IPS-18a (cell line): ENCODE results near the gene AGFG2.
A peak's percentile ranks its signal among the peaks of the same experiment; 100 is the strongest.
"Not testable (repeated sequence)": the region's sequence is repeated elsewhere in the genome, so short reads cannot be mapped to it uniquely, and the experiment has no call there.

Source experiments
- H3K27ac ChIP-seq: one replicate; pipeline ENCODE4 v1.5.1; 2013; ENCODE audit warnings: low read length
- H3K27me3 ChIP-seq: one replicate; pipeline ENCODE4 v1.6.1; 2013; ENCODE audit warnings: mild to moderate bottlenecking, low read length; ENCODE audit not compliant: control insufficient read depth, insufficient read depth
- H3K36me3 ChIP-seq: one replicate; pipeline ENCODE4 v1.6.1; 2013; ENCODE audit warnings: low read depth, low read length; ENCODE audit not compliant: control insufficient read depth
- H3K4me1 ChIP-seq: one replicate; pipeline ENCODE4 v1.6.1; 2013; ENCODE audit warnings: low read depth, low read length; ENCODE audit not compliant: control insufficient read depth
- H3K4me3 ChIP-seq: one replicate; pipeline ENCODE4 v1.5.1; 2013; ENCODE audit warnings: low read length
- H3K9ac ChIP-seq: one replicate; pipeline ENCODE4 v1.6.1; 2013; ENCODE audit warnings: mild to moderate bottlenecking, low read length, moderate library complexity
- H3K9me3 ChIP-seq: one replicate; pipeline ENCODE4 v1.6.1; 2013; ENCODE audit warnings: low read depth, low read length; ENCODE audit not compliant: control insufficient read depth

The AGFG2 gene

DNA sequence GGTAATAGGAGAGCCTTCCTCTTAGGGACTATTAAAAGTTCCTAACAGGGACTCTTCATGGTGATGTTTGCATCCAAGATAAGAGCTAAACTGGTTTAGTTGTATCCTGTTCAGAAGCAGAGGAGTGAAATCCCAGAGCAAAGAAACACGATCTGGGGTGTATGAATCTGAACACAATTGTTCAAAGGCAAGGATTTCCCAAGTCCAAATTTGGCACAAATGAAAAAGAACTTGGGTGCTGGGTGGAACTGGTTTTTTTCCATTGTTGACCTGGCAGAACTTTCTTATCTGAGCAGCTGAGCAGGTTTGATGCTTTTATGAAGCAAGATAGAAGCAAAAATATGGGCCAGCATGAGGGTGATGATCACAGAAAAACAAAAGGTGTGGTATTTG is 6.0 kb downstream of the AGFG2 start:
- peaks cover 42% of the 10 kb centered on the region for H3K4me1 ChIP-seq
- H3K27ac ChIP-seq: peak overlapping the region; percentile 19
- H3K4me3 ChIP-seq: no peak overlapping the region
- H3K27me3 ChIP-seq: peaks cover 11% of the 10 kb centered on the region
- H3K9ac ChIP-seq: no peak overlapping the region
- no peaks in the 10 kb centered on the region for H3K9me3 ChIP-seq
- no peaks in the 10 kb centered on the region for H3K36me3 ChIP-seq

DNA sequence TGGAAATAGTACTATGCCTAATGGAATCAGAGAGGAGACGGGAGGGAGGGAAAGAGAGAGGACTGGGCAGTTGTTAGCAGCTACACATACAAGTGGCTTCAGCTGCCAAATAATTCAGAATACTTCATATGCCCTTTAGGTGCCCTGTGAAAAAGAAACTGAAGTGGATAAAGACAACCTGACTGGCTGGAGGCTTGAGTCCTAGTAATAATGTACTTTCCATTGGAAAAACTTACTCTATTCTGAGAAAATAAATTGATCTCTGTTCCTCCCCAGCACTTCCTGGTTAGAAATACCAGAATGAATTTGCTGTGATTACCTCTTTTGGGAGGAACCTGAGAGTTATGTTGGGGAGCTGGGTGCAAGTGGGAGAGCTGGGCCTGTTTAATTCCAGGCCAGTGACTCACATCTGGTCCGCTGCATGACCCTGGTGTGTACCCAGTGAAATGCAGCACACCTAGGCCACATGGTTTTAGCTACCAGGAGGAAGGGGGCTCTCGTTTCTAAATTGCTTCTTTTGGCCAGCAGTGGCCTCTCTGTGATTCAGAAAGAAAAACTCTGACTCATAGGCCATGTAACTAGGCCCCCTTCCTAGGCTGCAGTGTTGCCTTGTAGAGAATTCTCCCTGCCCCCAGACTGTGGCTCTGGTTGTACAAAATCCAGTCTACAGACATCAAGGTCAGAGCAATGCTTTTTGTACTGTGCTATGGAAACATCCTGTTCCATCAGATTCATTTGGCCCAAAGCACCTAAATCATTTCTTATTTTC is 6.5 kb downstream of the AGFG2 start:
- Histone ChIP-seq H3K36me3 (peaks cover 3% of the 10 kb centered on the region), H3K27ac (peak overlapping the region; percentile 19), H3K27me3 (peaks cover 5% of the 10 kb centered on the region), H3K4me3 (no peak overlapping the region), H3K9ac (peak overlapping the region; percentile 19), H3K9me3 (no peaks in the 10 kb centered on the region), H3K4me1 (peaks cover 38% of the 10 kb centered on the region)

DNA sequence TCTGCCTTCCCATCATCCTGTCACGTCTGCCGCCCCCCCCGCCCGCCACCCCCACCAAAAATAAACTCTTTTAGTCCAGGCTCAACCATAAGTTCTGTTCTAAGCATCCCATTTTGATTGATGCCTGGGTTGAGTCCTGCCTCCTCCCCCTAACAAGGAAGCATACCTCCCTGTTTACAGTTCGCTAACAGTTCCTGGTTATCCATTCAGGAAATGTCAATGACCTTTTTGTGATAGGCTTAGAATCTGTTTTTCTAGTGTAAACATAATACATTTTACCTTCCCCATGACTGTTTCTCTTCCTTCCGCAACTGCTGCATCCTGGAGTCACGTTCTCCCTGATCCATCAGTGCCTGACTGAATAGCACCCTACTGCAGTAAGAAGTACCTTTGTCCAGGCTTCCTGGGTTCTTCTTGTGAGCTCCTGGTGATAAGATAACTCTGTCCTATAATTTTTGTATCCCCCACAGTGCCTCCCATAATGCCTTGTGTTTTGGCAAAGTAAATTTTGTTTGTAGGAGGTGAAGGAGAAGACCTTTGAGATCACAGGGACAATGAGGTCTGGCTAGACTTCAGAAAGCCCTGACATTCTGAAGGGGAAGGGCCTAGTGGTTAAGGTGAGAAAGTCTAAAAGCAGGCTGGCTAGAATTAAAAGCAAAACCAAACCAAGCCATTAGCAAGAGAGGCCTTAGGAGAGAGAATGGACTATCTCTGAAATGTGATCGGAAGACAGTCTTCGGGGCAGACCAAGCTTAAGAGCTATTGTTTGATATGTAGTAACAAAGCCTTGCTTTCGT is 7.3 kb downstream of the AGFG2 start:
- peaks cover 38% of the 10 kb centered on the region for H3K4me1 ChIP-seq
- H3K9me3 ChIP-seq: no peaks in the 10 kb centered on the region
- H3K4me3 ChIP-seq: no peak overlapping the region
- peaks cover 4% of the 10 kb centered on the region for H3K36me3 ChIP-seq
- H3K27me3 ChIP-seq: no peaks in the 10 kb centered on the region
- peak overlapping the region; percentile 19 for H3K9ac ChIP-seq
- H3K27ac ChIP-seq: no peak overlapping the region

DNA sequence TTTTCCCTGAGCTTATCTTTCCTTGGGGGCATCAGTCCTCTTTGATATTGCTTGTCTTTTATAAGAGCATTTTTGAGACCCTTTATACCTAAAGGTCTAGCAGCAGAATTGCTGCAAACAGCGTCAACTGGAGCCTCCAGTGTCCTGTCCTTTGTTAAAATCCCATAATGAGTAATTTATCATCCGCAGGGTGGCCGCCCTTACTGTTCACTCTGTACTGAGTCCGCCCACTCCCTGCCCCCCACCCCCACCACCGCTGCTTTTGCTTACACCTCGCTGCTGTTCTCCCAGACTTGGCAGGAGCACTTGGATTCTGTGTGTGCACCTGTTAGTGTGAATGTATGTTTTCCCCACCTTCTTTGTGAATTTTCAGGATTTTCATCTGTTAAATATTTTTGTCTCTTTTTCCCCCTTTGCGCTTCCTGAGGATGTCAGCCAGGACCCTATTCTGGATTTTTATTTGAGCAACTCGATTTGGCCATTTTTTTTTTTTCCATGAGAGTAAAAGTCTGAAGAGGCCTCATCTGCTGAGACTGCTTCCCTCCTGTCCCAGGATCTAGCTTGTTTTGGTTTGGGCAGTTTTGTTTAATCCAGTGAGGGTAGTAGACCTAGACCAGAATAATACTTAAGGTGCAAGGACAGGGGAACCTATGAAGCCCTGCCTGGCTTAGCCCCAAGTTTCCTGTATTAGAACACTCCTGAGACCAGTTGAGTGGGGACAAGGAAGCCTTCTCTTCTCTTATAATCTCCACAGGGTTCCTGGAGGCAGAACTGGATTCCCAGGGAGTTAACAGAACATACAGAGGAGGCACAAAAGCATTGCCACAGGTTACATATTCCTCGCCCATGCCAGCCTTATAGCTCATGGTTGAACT is 8.2 kb downstream of the AGFG2 start:
- Histone ChIP-seq H3K27me3 (no peaks in the 10 kb centered on the region), H3K4me3 (no peak overlapping the region), H3K27ac (no peak overlapping the region), H3K9me3 (no peaks in the 10 kb centered on the region), H3K4me1 (peaks cover 32% of the 10 kb centered on the region), H3K9ac (no peak overlapping the region), H3K36me3 (peaks cover 4% of the 10 kb centered on the region)

DNA sequence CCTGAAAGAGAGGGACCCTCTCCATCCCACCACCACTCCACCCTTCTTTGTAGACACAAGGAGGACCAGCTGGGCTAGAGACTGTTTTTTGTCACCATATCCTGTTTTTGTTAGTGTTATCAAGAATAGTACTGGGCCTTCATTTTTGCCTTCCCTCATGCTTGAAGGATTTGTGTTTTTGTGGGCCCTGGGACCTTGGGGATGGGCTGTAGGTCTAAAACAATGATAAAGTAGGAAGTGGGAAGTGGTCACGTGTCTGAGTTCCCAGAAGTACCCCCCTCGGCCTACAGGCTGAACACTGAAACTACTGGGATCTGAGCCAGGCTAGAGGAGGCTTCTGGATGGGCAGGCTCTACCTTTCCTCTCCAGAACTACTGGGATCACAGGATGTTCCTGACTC is 8.9 kb downstream of the AGFG2 start:
- peaks cover 32% of the 10 kb centered on the region for H3K4me1 ChIP-seq
- H3K36me3 ChIP-seq: peaks cover 7% of the 10 kb centered on the region
- no peaks in the 10 kb centered on the region for H3K27me3 ChIP-seq
- H3K4me3 ChIP-seq: no peak overlapping the region
- H3K9ac ChIP-seq: no peak overlapping the region
- no peaks in the 10 kb centered on the region for H3K9me3 ChIP-seq
- no peak overlapping the region for H3K27ac ChIP-seq

DNA sequence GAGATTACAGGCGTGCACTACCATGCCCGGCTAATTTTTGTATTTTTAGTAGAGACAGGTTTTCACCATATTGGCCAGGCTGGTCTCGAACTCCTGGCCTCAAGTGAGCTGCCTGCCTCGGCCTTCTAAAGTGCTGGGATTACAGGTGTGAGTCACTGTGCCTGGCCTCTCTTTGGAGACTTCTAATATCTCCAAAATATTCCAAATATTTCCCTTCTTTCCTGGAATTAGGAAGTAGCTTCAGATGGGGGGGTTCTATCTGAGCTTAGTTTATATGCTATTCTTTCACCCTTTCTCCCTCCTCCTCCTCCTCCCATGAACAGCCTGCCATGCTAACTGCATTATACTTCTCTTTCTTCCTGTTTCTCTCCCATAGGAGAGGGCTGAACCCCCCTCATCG is 9.4 kb downstream of the AGFG2 start:
- not testable (repeated sequence) for H3K9me3 ChIP-seq, H3K36me3 ChIP-seq, H3K4me3 ChIP-seq, H3K27me3 ChIP-seq, H3K9ac ChIP-seq, H3K27ac ChIP-seq
- H3K4me1 ChIP-seq: peaks cover 29% of the 10 kb centered on the region

DNA sequence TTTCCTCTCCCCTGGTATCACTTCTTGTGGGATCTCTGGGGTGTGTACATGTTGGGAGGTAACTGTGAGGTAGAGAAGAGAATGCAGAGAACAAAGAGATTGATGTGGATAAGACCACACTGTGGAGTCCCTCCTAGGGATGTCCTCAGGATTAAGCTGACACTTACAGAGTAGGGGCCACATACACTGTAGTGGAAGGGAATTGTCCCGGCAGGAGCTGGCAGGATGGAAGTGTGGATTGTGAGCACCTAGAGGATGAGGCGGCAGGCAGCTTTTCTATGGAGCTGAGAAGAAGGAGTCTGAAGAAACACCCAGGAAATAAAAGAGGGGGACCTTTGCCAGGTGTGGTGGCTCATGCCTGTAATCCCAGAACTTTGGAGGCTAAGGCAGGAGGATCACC is 13.5 kb downstream of the AGFG2 start:
- H3K9ac ChIP-seq: no peak overlapping the region
- H3K27ac ChIP-seq: no peak overlapping the region
- no peaks in the 10 kb centered on the region for H3K9me3 ChIP-seq
- H3K4me1 ChIP-seq: no peaks in the 10 kb centered on the region
- H3K27me3 ChIP-seq: no peaks in the 10 kb centered on the region
- H3K36me3 ChIP-seq: peaks cover 31% of the 10 kb centered on the region
- H3K4me3 ChIP-seq: no peak overlapping the region

DNA sequence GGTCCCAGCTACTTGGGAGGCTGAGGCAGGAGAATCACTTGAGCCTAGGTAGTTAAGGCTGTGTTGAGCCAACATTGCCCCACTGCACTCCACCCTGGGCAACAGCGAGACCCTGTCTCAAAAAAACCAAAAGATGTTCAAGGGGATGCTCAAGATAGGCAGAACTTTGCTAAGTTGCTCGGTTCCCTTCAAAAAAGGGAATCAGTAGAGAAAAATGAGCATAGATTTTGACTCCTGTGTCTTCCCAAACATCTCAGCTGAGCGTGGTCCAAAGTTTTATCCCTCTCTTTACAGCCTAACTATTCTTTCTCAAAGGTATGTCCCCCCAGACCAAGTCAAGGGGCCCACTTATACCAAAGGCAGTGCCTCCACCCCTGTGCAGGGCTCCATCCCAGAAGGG is 14.0 kb downstream of the AGFG2 start:
- Histone ChIP-seq H3K4me1 (no peaks in the 10 kb centered on the region), H3K4me3 (no peak overlapping the region), H3K36me3 (peaks cover 31% of the 10 kb centered on the region), H3K27me3 (no peaks in the 10 kb centered on the region), H3K9me3 (no peaks in the 10 kb centered on the region), H3K9ac (no peak overlapping the region), H3K27ac (no peak overlapping the region)

DNA sequence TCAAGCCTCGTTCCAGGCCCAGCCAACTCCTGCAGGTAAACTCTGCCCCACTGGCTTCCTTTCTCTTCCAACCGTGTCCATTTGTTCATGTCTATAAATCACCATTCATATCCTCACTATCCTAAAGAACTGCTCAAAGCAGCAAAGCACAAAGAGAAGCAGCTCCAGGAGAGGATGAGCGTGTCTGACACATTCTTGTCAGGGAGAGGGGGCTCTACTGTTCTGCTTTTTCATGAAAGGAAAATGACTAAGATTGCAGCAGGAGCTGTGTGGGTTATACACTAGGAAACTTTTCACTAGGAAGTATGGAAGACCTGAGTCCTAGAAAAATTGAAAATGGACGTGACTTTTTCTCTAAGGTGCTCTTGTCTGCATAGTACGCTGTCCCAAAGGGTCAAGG is 16.7 kb downstream of the AGFG2 start:
- no peaks in the 10 kb centered on the region for H3K9me3 ChIP-seq
- H3K4me1 ChIP-seq: no peaks in the 10 kb centered on the region
- H3K27ac ChIP-seq: no peak overlapping the region
- H3K4me3 ChIP-seq: no peak overlapping the region
- peaks cover 26% of the 10 kb centered on the region for H3K36me3 ChIP-seq
- no peak overlapping the region for H3K9ac ChIP-seq
- no peaks in the 10 kb centered on the region for H3K27me3 ChIP-seq

DNA sequence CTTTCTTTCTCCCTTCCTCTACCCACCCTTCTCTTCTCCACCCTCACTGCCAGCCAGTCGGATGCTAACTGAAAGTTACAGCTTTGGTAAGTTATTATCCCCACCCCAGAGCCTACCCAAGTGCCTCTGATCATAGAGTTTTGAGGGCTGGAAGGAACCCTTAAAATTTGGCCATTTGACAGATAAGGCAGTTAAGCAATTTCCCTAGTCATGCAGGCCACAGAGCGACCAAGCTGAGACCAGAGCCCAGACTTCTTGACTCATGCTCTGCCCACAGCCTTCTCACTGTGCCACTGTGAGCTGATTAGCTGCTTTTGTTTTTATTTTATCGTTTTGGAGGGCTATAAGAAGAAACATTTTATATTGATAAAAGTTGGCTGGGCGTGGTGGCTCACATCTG is 17.5 kb downstream of the AGFG2 start:
- Histone ChIP-seq H3K4me3 (no peak overlapping the region), H3K36me3 (peaks cover 26% of the 10 kb centered on the region), H3K27me3 (no peaks in the 10 kb centered on the region), H3K4me1 (no peaks in the 10 kb centered on the region), H3K9me3 (no peaks in the 10 kb centered on the region), H3K27ac (no peak overlapping the region), H3K9ac (no peak overlapping the region)

DNA sequence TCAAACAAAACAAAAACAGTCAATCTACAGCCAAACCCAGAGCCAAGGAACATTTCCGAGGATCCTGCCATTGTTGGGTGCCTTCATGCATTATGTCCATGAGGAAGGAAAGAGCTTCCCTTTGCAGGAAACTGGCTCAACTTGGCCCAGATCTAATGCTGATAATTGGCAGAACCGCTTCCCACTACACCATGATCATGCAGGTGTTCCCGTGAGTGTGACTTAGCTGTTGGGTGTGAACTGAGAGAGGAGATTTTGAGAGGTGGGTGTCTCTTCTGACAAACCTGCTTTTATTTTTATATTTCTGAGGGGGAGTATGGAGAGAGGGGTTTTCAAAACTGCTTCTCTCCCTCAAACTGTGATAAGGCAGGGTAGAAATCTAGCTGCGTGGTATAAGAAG is 20.1 kb downstream of the AGFG2 start:
- Histone ChIP-seq H3K36me3 (peaks cover 22% of the 10 kb centered on the region), H3K9ac (no peak overlapping the region), H3K27ac (no peak overlapping the region), H3K4me1 (no peaks in the 10 kb centered on the region), H3K27me3 (no peaks in the 10 kb centered on the region), H3K9me3 (no peaks in the 10 kb centered on the region), H3K4me3 (no peak overlapping the region)
